NCI-H2107 (cell line): ENCODE results near the gene STK39.

ENCODE experiments used
- DNase-seq: peaks from one replicate; lab custom pipeline; 2025; lab: John Stamatoyannopoulos, UW

STK39 gene

DNA sequence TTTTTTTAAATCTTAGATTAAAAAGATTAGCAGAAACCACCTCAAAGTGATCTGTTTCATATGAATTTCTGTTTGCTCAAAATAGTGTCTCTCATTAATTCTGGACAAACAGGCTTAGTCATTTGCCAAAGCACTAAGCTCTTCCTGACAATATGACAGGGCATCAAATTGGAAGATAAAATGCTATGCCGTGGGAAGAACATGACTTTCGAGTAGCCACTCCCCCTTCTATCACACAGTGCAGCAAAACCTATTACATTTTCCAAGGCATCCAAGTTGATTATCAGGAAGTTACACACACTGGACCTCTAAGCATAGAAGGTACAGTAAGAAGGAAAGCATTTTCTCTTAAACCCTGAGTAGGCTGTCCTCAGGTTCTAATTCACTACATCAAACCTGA is 89.5 kb downstream of the STK39 start:
- DNase-seq, result no peak

DNA sequence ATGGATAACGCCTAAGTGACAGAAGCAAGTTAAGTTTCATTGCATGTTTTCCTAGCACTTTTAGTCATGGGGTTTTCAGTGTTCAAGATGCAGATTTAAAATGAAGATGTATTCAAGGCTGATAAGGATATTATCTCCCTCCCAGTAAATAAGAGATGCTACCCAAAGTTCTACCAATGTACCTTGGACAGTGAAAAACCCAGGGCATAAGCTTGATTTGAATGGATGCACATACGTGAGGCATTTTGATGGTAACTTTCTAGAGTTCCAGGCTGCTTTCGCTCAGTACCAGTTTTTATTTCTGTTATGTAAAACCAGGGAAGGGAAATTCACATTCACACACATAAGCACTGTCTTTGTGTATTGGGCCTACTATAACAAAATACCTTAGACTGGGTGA is 90.3 kb downstream of the STK39 start:
- no peak for DNase-seq

DNA sequence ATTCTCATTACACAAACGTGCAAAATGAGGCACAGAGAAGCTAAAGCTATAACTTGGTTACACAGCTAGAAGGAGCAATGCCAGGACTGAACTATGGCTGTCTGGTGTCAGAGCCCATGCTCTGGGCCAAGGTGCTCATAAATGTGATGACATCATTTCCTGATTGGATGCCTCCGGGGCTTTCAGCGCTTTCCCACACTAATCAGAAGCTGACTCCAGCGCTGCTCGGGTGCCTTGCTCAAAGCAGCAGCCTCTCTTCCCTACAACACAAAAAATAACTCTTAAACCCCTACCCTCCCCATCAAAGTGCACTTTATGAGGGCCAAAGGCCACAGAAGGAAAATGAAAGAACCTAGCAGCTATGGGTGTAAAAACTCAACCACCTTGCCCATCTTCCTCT is 90.7 kb downstream of the STK39 start:
- no peak for DNase-seq

DNA sequence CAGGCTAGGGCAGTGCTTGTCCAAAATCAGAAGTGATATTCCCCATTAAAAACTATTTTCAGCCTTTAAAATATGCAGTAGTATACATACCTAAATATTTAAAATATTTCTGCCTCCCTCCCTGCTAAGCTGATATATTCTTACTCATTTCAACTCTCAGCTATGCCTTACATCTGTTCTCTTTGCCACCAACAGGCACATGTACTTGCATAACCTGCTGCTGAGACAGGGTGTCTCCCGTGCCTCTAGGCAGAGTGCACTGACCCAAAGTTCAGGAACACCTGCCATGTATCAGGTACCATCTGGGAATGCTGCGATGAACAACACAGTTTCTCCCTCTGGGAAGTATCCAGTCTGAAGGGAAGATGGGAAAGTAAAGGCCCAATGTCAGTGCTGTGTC is 91.7 kb downstream of the STK39 start:
- DNase-seq, result no peak

DNA sequence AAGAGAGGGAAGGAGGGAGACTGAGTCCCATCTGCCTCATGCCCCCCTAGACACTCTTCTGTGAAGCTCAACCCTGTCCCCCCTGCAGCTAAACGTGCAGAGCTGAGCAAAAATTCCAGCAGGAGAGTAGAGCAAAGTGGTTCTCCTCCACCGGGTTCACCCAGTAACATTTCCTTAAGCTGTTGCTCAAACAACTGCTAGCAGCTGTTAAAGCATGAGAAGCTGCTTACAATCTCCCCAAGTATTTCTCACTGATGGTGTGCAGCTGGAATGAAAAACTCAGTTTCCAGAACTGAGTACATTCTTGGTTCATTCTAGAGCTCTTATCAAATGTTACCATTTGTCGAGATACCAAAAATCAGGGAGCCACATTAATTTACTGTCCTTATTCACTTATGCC is 92.3 kb downstream of the STK39 start:
- no peak for DNase-seq

DNA sequence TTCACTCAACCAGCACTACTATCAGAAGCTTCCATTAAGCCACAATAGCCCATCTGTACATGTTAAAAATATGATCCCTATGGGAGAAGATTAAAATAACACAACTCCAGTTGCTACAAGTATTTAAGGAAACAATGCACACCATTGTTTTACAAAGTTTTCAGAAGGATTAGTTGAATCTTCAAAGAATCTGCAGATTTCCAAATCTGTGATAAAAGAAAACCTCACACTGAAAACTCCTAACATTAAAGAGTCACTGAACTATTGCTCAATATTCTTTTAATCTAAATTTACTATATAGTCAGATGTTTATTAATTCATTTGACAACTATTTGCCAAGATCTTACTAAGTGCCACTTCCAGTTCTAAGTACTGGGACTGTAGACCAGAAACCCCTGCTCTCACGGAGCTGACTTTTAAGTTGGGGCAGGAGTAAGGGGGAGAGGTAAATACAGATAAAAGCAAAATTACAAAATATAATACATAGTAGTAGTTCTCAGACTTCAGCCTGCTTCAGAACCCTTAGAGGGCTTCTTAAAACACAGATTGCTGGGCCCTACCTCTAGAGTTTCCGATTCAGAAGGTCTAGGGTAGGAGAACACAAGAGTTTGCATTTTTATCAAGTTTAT is 94.4 kb downstream of the STK39 start:
- no peak for DNase-seq

DNA sequence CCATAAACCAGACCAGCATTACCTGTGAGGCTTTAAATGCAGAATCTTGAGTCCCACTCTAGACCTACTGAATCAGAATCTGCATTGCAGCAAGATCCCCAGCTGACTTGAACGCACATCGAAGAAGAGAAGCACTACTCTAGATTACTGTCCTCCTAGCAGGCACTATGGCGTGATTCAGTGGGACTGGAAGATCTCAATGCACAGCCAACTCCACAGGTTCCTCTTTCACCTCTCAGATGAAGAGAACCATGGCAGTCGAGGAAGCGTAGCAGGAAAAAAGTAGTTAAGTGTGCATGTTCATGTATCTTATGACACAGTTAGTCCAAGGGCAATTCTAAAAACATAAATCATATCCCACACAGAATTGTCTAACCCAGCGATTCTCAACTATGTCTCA is 97.4 kb downstream of the STK39 start:
- DNase-seq, result no peak

DNA sequence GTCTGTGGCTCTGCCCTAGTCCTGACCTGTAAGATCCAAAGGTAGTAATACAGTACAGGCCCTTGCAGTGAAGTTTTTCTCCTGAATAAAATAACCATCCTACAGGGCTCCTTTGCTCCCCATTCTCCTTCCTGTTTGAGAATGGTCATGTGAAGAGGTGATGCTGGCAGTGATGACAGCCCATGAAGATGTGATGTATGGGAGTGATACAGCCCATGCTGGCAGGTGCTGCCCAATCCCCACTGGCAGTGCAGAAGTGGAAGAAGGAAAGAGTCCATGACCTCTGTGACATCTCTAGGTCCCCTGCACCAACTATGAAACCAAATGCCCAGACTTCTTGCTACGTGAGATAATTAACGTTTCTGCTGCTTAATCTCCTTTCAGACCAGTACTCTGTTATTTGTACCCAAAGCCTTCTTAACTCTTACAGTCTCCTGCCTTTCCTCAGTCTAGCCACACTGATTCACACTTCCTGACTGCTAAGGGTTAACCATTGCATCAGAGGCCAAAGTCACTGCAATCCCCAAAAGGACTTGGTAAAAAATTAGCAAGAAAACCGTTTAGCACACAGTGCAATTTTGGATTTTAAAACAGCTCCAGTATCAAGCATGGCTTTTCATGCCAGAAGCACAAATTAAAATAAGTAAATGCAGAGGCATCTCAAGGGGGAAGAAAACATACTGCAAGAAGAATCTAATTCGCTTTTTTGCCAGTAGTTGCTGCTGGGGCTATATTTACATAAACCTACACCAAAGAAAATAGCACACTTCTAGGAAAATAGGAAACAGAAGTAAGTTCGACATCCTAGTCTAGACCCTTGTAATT is 98.0 kb downstream of the STK39 start:
- no peak for DNase-seq

DNA sequence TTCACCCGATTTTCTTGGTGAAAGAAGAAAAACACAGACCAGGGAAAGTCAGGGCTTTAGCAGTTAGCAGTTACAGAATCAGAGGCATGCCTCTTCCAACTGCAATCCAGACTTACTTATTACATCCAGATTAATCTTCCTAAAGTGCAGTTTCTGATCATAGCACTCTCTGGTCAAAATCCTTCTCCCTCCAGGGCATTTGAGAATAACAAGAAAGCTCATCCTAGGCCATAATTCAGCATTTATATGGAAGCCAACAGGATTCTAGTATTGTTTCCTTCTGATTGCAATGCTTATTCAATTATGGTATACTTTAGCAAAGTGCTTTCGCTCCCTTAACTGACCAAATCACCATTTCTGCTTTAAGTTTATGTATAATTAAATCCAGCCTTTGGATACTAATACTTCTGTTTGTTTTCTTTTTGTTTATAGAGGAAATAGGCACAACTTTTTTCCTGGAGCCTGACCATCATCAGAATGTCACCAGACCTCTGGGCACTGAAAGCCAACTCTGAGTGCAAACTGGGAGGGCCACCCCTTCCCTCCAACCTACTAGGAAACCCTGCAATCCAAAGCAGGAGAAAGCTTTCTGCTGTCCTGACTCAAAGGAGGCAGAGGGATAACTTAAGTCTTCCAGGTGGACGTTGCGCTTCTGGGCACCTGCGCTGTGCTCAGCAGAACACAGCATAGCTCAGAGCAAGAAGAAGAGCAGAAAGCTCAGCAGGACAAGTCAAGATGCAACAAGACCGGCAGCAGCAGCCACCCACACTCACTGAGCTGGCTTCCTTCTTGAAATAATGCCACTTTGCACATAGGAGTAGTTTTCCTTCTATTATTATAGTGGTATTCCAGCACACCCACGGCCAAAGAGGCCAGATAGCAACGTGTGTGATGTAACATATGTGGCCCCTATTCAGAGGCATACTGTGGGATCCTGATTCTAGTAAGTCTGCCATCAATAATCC is 99.3 kb downstream of the STK39 start:
- DNase-seq, result no peak

DNA sequence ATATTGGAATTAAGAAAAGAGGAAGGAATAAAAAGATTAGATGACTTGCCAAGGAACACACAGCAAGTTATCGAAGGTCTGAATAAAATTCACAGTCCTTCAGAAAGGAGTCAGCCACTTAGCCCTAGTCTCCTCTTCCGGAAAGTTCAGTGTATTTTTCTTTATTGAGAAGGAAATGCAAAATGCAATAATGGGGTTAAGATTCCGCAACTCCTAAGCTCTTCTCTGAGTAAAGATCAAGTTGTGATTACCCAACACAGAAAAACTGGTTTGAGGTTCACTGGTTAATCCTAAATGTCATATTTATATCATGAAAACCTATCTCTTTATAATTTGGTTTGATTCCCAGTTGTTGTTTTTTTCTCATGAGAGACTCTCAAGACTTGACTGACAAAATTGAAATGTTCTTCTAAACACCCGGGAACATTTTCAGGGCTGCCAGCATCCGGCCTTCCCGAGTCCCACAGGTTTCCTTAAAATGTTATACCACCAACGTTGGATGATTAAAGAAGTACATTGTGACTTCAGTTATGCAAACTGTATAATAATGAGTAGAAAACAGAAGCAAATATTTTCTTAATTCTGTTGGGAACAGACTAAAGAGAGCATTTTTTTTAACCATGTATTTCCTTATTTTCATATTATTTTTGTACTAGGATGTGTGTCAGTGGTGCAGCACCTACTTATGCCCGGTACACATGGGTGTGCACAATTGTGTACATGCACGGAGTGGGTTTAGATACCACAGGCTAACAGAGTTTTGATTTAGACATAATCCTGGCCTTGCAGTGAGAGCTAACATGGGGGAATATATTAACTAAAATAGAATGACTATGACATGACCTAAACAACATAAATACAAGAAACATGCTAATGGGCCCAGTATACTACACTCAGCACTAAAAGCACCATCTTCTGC is 100.2 kb downstream of the STK39 start:
- no peak for DNase-seq

DNA sequence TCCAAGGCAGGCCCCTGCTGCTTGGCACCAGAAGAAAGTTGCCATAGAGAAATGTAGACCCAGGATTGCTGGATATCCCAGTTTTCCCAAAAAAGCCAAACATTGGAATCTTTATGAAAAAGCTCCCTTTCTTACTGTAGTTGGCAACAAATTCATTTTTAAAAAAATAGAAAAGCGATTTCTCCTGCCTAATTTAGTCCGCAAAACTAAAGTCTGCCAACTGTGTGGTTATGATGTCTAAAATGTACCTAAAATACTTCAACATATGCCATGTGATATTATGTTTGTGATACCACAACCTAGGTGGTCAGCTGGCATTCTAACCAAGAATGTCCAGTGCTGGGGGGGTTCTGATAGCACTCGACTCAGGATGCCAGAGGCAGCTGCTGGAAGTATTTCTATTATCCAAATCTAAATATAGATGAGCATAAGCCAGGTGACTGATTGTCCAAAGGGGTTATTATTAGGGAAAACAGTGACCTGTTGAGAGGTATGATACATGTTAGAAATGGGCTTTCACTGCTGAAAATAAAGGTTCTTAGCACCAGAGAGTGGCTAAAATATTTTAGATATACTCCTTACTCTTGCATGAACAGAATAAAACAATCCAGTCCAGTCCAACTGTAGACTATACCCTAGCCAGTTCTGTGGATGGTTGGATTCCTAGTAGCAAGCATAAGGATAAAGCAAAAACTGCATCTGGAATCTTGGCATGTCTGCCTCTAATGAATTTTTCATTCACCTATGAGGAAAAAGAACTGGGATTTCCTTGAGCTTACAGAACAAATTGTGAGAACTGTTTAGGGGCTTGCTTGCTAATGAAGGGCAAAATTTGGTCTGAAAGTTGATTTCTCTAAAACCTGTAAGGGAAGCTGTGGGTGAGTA is 101.7 kb downstream of the STK39 start:
- no peak for DNase-seq

DNA sequence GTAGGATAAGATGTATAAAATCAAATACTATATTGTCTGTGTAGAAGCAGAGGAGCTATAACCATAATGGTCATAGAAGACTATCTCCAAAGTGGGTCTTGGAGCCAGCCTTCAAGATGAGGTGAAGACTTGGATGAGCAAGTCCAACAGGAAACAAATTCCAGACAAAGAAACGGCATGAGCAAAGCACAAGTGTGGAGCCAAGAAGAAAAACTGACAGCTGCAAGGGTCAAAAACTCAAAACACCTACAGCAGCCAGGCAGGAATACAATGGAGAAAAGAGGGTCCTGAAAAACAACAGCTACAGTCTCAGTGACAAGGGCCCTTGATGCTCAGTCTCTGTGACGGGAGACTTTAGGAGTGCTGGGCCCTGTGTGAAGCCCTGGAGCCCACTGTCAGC is 102.4 kb downstream of the STK39 start:
- DNase-seq, result no peak

DNA sequence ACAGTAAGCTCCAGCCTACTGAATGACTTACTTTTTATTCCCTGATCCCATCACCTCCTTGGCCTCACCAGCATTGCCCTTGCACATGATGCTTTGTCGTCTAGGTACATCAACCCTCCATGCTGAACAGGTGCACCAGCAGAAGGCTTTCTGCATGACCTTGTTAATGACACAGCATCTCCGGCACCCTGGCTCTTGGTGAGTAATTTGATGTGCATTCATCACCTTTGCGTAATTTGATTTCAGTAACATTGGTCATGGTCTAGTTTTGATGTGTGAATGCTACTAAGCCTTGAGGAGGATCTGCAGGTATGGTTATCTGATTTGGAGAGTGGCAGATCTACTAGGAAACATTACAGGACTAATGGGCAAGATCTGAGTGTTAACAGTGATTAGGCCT is 103.6 kb downstream of the STK39 start:
- DNase-seq, result no peak

DNA sequence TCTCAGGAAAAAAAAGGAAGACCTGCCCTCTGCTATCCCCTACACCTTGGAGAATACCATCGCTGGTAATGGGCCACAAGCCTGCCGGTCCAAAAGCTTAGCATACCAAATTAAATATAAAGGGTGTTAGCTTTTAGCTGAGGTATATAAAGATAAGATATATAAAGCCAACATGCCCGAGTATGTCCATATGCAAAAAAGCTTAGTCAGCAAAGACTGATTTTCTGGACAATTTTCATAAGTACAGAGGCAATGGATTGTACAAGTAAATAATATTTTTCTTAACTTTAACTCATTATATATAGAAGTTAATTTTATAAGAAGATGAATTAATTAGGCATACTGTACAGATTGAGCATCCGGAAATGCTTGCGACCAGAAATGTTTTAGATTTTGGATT is 106.5 kb downstream of the STK39 start:
- no peak for DNase-seq

DNA sequence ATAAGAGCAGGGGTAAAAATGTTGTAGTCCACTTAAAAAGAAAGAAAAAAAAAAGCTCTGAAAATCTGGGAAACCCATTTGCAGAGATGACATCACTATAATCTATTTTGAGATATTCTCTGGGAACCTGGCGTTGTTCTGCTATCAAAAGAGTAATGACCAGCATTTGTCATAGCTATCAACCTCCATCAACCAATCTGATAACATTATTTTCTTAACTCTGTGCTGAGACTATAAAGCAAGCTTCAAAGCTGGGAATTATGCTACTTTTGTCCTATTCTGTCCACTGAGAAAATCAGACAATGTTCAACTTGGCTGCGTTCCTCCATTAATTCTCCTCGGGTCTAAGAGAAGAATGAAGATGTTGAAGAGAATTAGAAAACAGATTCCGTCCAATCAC is 107.5 kb downstream of the STK39 start:
- DNase-seq, result no peak

DNA sequence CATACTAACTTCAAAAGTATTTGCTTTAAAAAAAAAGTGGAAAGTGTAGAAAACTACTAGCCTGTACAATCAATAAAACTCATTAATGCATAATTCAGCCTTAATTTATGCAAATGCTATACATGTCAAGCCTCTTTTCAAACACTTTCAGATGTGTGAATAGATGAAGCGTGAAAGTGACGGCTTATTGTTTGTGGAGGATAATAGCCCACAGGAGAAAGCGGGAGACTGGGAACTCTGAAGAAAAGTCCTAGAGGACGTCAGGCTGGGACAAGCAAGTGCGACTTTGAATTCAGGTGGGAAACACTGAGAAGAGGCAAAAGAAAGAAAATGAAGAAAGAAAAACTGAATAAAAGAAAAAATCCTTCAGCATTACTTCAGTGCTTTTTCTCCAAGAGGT is 108.5 kb downstream of the STK39 start:
- no peak for DNase-seq

DNA sequence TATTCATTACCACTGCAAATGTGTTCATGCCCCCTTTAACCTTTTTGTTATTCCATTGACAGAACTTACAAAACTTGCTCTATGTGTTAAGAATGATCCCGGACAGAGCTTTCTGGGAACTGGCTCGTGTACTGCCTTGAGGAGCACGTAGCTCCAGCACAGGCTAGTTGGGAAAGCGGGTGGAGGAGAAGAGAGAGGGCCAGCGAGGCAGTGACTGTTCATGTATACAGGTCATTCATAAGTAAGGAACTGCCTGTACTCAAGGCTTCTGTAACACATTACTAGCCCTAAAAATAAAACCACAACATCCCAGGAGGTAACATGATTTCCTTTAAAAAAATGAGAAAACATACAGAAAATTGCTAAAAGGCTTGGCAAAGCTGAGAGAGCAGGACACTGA is 109.0 kb downstream of the STK39 start:
- DNase-seq, result no peak

DNA sequence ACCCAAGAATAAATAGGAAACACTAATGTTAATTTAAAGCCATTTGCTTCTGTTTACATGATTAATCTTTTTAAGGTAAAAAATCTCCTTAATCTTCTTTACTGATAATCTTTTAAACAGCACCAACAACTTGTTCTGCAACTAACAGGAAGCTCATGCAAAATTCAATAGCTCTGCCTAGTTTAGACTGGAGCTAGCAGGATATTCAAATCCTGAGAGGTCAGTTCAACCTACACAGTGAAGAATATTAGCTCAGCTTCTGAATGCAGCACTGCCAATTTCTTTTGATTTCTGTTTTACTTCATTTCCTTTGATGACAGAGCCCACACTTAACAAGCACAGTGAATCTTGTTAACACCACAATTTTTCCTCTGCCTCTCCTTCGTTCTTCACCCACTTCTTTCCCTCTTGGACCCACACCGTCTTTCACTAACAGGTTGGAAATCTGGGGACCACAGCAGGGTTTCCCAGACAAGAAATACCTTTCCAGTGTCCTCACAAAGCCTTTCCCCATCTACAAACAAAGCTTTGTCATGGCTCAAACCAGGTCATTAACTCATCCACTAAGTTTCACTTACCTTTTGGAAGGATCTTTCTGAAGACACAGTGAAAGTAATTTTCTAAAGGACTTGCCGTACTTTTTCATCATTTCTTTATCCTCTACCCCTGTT is 109.8 kb downstream of the STK39 start:
- no peak for DNase-seq

DNA sequence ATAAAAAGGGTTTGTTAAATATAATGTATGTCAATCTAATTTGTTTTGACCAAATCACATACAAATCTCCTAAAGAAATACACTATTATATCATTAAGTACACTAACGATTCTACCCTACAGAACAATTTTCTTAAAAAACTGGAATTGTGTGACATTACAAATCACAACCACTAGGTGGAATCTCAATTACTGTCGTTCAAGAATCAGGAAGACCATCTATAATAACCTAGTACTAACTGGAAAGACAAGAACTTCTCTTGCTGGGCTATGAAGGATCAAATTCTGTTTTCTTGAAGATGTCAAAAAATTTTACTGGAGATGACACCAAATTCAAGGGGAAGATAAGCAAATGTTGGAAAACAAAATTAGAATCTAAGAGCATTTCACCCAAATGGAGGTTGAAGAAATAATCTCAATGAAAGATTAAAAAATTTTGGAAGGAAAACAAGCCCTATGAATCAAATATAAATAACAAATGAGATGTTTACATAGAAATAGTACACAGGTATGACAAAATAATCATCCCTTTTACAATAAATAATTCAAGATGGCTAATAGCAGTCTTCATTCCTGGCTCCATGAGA is 110.9 kb downstream of the STK39 start:
- DNase-seq, result no peak

DNA sequence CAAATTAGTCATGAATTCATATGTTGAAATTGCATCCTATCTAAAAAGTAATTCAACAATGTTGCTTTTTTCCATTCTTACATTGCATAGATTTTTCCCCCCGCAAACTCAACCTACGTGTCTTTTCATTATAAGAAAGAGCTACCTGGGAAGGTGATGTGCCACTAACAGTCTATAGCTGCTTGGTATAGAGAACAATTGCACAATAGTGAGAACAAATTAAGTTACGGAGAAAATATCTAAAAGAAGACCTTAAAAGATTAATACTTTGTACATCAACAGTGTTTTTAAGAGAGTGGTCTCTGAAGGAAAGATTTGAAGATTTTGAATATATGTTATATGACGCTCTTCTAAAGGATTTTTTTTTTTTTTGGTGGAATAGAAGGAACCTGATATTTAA is 111.8 kb downstream of the STK39 start:
- DNase-seq, result no peak
